ENCODE data around the gene KDM5C. TPM values are rescaled to one million over a fixed set of nuclear protein-coding genes. Genes with fewer than 3 reads are reported as not detected.

The KDM5C gene
- total and polyA plus RNA-seq, 9 of the 15 experiments (the other 6 are each of a cell fraction or from before 2014, with no cell fraction given), result 0.62 to 136 (median 52.4) TPM

GRCh38 chrX:53262189-53262917 lies 37.3 kb upstream of the KDM5C start (continued):
- TF ChIP-seq CEBPG (CRISPR knock-in tag; IDR thresholded peaks at IDR 0.05) (no peak), CEBPG (tag; conservative IDR thresholded peaks at IDR 0.05 in 1 of 2, IDR thresholded peaks at IDR 0.05 in 1 of 2) (0 out of 4 replicates have a peak, but pooled peaks of 1 of the 2 experiments have one; percentile 19), RBM34 (IDR thresholded peaks at IDR 0.05; ENCODE audit: borderline replicate concordance, insufficient read depth, low read length) (no peak), KDM1A (IDR thresholded peaks at IDR 0.05) (peak; percentile 64 to 76), ZNF124 (CRISPR knock-in tag; IDR thresholded peaks at IDR 0.05) (no peak), CTBP1 (IDR thresholded peaks at IDR 0.05; ENCODE audit: borderline replicate concordance) (peak; percentile 65), RCOR1 (IDR thresholded peaks at IDR 0.05; ENCODE audit: borderline replicate concordance in 1 of 2, low read depth in 2 of 2, low read length in 2 of 2) (0 out of 4 replicates have a peak, but pooled peaks of 1 of the 2 experiments have one; percentile 36)

GRCh38 chrX:53261355-53261972 lies 36.5 kb upstream of the KDM5C start:
- intact Hi-C loops (cut with micrococcal nuclease), result no loop called here
- BruUV-seq (replicated peaks), result no TSS peak
- TF ChIP-seq SMARCA5 (IDR thresholded peaks at IDR 0.05), result 0 out of 2 replicates have a peak, but pooled peaks have one; percentile 32
- 0 out of 4 replicates have a peak, but pooled peaks of 1 of the 2 experiments have one; percentile 10 for TF ChIP-seq HDAC1 (IDR thresholded peaks at IDR 0.05)
- peak; percentile 53; the same call in 1 of the 2 replicates for TF ChIP-seq SPI1 (IDR thresholded peaks at IDR 0.05; ENCODE audit: borderline replicate concordance, low read depth, low read length)
- TF ChIP-seq KLF16 (IDR thresholded peaks at IDR 0.05), result no peak
- H3K4me3 ChIP-seq, result no peak overlapping the region
- DNase-seq (ENCODE audit: extremely low read depth in 1 of 4, low spot score in 3 of 4) (no peak), FAIRE-seq (no peak), ATAC-seq (no peak)
- no peaks in the 10 kb centered on the region for H3K27me3 ChIP-seq (ENCODE audit: control insufficient read depth in 2 of 2, insufficient read depth in 2 of 2, low read length in 2 of 2)
- H3K4me2 ChIP-seq (ENCODE audit: insufficient read depth, low read length), result no peak overlapping the region
- peaks cover 7% of the 10 kb centered on the region; the same call in 2 of the 3 replicates for H3K79me2 ChIP-seq (ENCODE audit: control insufficient read depth, insufficient read depth, low read length)
- H3K9ac ChIP-seq (ENCODE audit: insufficient read depth in 1 of 2, low read depth in 2 of 2, low read length in 2 of 2), result no peak overlapping the region
- WGBS (ENCODE audit: insufficient coverage, low coverage, missing lambda C conversion rate), result 16% methylated on average over 7 of the region's 7 CpGs
- H3K27ac ChIP-seq (ENCODE audit: extremely low read depth, low read depth, low read length), result no peak overlapping the region
- ChIA-PET CTCF (ENCODE audit: low intra/inter-chr PET ratio) (no interaction called here), POLR2A (interaction anchor here (0.7 kb wide), 1 partner anchor 9 kb away, joined by 3 read pairs; no protein-coding TSS in a partner anchor)
- in situ Hi-C loops (cut with MboI), result no loop called here
- no peaks in the 10 kb centered on the region for H3K9me3 ChIP-seq (replicated peaks; ENCODE audit: control insufficient read depth, insufficient read depth, low read depth, low read length)
- H3K4me1 ChIP-seq (replicated peaks in 1 of 2; ENCODE audit: control insufficient read depth in 2 of 2, insufficient read depth in 2 of 2, low read length in 2 of 2), result peaks cover 51% of the 10 kb centered on the region in 2 experiments; a peak in 4 of 5 replicates
- peaks cover 2% of the 10 kb centered on the region; the same call in 1 of the 3 replicates for H3K36me3 ChIP-seq (ENCODE audit: control insufficient read depth, insufficient read depth, low read length)
- H3K9me1 ChIP-seq (ENCODE audit: control insufficient read depth, insufficient read depth, low read length), result no peaks in the 10 kb centered on the region
- no peaks in the 10 kb centered on the region for H4K20me1 ChIP-seq (replicated peaks; ENCODE audit: control insufficient read depth, insufficient read depth, low read length)
- no peak overlapping the region for H2AFZ ChIP-seq (ENCODE audit: low read depth, low read length)
